GM13976 (cell line): ENCODE measurements around the gene DCC.

Source experiments
- DNase-seq: peaks from one replicate; pipeline ENCODE4 v3.0.0; 2012; ENCODE audit warnings: low spot score
- in situ Hi-C: fragments of 300-500 bp; cut with MboI; formaldehyde crosslinking; loops from one replicate; pipeline ENCODE4 v1.12.0; 2022; ENCODE audit warnings: low sequenced_read_pairs, mixed read lengths, inconsistent platforms; ENCODE audit not compliant: unreplicated experiment
- TF ChIP-seq, protein P1 (sequence below): IDR thresholded peaks from 2 replicates; pipeline ENCODE4 v1.5.1; 2012; ENCODE audit warnings: borderline replicate concordance, mild to moderate bottlenecking; ENCODE audit not compliant: insufficient read depth; ENCODE audit errors: extremely low read depth, missing control alignments, control extremely low read depth

The DCC gene

GRCh38 chr18:53543711-53544110, 1203.7 kb downstream of the DCC start:
- TF ChIP-seq, protein P1, sequence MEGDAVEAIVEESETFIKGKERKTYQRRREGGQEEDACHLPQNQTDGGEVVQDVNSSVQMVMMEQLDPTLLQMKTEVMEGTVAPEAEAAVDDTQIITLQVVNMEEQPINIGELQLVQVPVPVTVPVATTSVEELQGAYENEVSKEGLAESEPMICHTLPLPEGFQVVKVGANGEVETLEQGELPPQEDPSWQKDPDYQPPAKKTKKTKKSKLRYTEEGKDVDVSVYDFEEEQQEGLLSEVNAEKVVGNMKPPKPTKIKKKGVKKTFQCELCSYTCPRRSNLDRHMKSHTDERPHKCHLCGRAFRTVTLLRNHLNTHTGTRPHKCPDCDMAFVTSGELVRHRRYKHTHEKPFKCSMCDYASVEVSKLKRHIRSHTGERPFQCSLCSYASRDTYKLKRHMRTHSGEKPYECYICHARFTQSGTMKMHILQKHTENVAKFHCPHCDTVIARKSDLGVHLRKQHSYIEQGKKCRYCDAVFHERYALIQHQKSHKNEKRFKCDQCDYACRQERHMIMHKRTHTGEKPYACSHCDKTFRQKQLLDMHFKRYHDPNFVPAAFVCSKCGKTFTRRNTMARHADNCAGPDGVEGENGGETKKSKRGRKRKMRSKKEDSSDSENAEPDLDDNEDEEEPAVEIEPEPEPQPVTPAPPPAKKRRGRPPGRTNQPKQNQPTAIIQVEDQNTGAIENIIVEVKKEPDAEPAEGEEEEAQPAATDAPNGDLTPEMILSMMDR: no peak
- no peak for DNase-seq
- in situ Hi-C loops: no loop called here

DNA sequence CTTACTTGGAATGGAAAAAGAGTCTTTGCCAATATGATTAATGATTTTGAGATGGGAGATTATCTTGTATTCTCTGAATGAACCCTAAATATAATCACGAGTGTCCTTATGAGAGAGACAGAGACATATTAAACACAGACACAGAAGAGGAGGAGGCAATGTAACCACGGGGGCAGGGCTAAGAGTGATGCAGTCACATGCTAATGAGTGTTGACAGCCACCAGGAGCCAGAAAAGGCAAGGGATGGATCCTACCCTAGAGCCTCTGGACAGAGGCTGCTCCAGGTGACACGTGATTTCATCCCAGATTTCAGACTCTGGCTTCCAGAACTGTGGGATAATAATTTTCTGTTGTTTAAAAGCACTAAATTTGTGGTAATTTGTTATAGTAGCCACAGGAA, 1204.9 kb downstream of the DCC start:
- in situ Hi-C loops: no loop called here
- TF ChIP-seq, protein P1: no peak
- DNase-seq: no peak

DNA sequence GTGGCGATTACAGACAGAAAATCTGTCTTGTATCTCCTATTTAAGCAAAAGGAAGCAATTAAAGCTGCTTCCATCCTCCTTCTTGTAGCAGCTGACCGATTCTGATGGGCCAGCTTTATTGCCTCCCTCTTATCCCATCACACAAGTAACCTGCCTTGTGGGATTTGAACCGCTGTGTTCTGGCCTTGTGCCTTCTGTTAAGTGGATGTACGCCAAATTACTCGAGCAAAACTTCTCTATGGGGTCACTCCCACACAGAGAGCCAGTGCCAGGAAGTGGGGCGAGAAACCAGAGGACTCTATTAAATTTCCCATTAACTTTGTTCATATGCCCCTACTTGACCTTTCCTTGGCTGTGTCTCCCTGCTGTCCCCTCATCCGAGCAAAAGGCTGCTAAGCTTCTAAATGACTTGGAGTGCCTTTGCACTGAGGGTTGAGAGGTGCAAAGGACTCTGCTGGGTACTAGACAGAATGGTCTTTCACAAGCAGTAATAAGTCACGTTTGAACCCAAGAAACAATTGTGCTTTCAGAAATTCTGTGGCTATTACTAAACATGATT, 1212.0 kb downstream of the DCC start:
- in situ Hi-C loops: no loop called here

GRCh38 chr18:53553030-53553429, 1213.0 kb downstream of the DCC start:
- TF ChIP-seq, protein P1: no peak
- in situ Hi-C loops: no loop called here

More for the DNA sequence above, 1212.0 kb downstream of the DCC start:
- TF ChIP-seq, protein P1: no peak
- DNase-seq: no peak

DNA sequence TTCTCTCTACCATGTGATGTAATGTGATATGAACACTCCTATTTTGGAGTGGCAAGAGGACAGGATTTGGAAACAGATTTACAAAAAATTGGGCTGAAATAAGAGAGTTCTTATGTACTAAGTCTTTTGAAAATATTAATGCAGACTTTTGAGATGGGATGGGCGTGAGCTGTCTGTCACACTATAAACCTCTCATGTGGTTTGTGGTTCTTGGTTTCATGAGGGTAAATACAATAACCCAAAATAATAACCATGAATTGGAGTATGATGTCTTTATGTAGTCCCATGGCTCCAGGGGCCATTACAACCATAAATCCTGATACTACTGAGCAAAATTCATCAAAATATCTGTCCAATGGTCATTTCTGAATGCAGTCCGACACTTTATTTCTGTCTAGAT, 1216.5 kb downstream of the DCC start:
- in situ Hi-C loops: no loop called here
- DNase-seq: no peak
- TF ChIP-seq, protein P1: no peak

More at GRCh38 chr18:53553030-53553429, 1213.0 kb downstream of the DCC start:
- DNase-seq: no peak

DNA sequence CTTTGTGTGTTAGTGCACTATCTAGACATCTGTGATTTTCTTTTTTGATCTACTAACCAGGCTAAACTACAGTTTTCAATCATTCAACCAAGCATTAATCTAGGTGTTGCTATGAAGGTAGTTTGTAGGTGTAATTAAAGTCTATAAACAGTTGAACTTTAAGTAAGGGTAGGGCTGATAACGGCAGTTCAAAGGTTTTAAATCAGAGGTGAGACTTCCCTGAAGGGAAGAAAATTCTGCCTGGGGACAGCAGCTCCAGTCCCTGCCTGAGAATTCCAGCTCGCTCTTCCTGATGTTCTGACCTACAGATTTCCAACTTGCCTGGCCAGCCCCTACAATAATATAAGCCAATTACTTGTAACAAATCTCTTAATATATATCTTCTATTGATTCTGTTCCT, 1220.5 kb downstream of the DCC start:
- no peak for DNase-seq
- in situ Hi-C loops: loop anchor here (10.0 kb wide), 1 partner anchor 564 kb away; no protein-coding TSS in a partner anchor
- TF ChIP-seq, protein P1: no peak
